ENCODE data around the gene RSAD2. TPM values are rescaled to one million over a fixed set of nuclear protein-coding genes. Genes with fewer than 3 reads are reported as not detected.

RSAD2 gene
- total RNA-seq, 3 donors from 2014 or later: 0.33 to 4.8 (median 2.9) TPM

DNA sequence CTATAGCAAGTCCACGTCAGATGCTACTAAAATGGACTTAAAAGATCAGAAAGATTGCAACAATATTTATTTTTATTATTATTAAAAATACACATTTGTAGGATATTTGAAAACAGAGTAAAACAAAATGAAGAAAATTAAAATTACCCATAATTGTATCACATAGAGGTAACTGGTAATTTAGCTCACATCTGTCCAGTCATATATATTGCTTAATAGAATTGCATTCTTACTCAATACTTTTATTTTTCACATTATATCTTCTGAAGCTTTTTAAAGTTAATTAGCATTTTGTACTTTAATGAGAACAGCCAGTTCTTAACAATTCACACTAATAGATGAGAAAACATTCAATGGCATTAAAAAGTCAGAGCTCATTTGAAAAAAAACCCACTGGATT, 28.1 kb downstream of the RSAD2 start:
- H3K9me3 ChIP-seq: no peaks in the 10 kb centered on the region
- H3K27ac ChIP-seq: no peak overlapping the region
- no peaks in the 10 kb centered on the region for H3K36me3 ChIP-seq
- no peak overlapping the region for H3K4me3 ChIP-seq
- no peaks in the 10 kb centered on the region for H3K27me3 ChIP-seq
- intact Hi-C loops (cut with DNase I; ENCODE audit: low total_unique reads): no loop called here
- no peak for TF ChIP-seq POLR2A (IDR thresholded peaks at IDR 0.05)
- TF ChIP-seq CTCF (IDR thresholded peaks at IDR 0.05): no peak
- TF ChIP-seq POLR2AphosphoS5 (IDR thresholded peaks at IDR 0.05): no peak
- no peak for DNase-seq (ENCODE audit: low spot score in 2 of 2)
- no peaks in the 10 kb centered on the region for H3K4me1 ChIP-seq

DNA sequence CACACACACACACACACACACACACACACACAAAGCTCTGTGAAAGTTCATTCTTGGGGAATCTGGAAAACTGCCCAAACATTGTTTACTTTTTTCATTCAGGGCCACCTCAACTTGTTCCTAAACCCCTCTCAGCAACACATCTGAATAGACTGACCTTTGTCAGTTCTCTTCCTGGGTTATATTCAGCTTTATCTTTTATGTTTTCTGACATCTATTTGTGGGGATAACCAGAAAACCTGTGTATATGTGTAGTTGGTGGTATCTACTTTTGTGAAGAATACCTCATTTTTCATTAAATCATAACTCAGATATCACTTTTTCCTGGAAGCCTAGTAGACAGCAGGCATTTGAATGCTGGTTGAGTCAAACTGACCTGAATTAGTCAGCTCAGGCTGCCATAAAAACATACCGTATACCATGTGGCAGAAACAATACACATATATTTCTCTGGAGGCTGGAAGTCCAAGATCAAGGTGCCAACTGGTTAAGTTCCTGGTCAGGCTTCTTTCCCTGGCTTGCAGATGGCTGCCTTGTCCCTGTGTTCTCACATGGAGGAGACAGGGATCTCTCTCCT, 28.7 kb downstream of the RSAD2 start:
- intact Hi-C loops (cut with DNase I; ENCODE audit: low total_unique reads): no loop called here
- Histone ChIP-seq H3K4me1 (no peaks in the 10 kb centered on the region), H3K4me3 (no peak overlapping the region), H3K27ac (no peak overlapping the region), H3K27me3 (no peaks in the 10 kb centered on the region), H3K36me3 (no peaks in the 10 kb centered on the region), H3K9me3 (no peaks in the 10 kb centered on the region)
- DNase-seq (ENCODE audit: low spot score in 2 of 2): no peak
- no peak for TF ChIP-seq POLR2AphosphoS5 (IDR thresholded peaks at IDR 0.05)

GRCh38 chr2:6908291-6908690, 30.7 kb downstream of the RSAD2 start:
- Histone ChIP-seq H3K27me3 (no peaks in the 10 kb centered on the region), H3K27ac (no peak overlapping the region), H3K4me3 (no peak overlapping the region), H3K36me3 (no peaks in the 10 kb centered on the region), H3K9me3 (no peaks in the 10 kb centered on the region), H3K4me1 (no peaks in the 10 kb centered on the region)
- TF ChIP-seq POLR2AphosphoS5 (IDR thresholded peaks at IDR 0.05): no peak
- no peak for TF ChIP-seq POLR2A (IDR thresholded peaks at IDR 0.05)
- no peak for TF ChIP-seq CTCF (IDR thresholded peaks at IDR 0.05)
- intact Hi-C loops (cut with DNase I; ENCODE audit: low total_unique reads): no loop called here
- DNase-seq (ENCODE audit: low spot score in 2 of 2): no peak

DNA sequence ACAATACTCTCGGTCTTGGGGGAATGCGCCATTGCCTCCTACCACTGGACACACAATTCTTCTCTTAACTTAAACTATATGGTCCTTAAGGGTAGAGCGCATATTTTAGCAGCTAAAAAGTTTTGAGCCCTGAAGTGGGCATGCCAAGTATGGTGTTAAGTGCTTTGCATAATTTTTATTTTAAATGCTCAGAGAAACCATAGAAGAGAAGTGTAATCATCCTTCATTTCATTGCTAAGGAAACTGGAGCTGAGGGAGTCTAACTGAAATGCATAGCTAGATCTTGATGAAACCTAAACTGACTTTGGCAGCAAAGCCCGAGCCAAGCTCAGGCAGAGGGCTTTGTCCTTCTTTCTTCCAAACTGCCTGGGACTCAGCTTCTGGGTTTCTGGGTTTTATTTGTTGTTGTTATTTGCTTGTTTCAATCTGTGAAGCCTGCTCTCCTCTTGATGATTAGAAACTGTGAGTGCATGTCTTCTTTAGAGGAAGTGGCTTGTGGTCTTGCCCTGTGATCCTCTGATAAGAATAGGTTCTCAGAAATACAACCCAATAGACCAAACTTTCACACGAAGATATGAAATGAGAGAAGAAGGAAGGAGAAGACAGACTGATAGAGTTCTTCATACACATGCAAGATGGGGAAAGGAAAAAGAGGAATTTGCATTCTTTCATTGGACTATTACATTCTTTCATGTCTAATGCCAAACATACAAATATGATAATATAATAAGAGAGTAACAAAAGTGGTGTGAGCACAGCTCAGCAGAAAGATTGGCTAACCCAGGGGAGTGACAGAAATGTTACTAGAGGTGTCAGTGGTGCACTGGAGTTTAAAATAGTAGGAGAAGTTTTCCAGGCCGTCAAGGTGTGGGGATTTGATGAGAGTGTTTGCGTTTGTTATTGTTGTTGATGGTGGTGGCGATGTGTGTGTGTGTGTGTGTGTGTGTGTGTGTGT, 32.1 kb downstream of the RSAD2 start:
- Histone ChIP-seq H3K4me3 (no peak overlapping the region), H3K36me3 (no peaks in the 10 kb centered on the region), H3K9me3 (no peaks in the 10 kb centered on the region), H3K27me3 (no peaks in the 10 kb centered on the region), H3K27ac (no peak overlapping the region), H3K4me1 (no peaks in the 10 kb centered on the region)
- intact Hi-C loops (cut with DNase I; ENCODE audit: low total_unique reads): loop anchor here (10.0 kb wide), 1 partner anchor 95 kb away; no protein-coding TSS in a partner anchor
- no peak for TF ChIP-seq POLR2A (IDR thresholded peaks at IDR 0.05)
- no peak for TF ChIP-seq POLR2AphosphoS5 (IDR thresholded peaks at IDR 0.05)
- no peak for TF ChIP-seq CTCF (IDR thresholded peaks at IDR 0.05)
- DNase-seq (ENCODE audit: low spot score in 2 of 2): no peak

- no peak for TF ChIP-seq POLR2AphosphoS5 (IDR thresholded peaks at IDR 0.05)
- no peak for TF ChIP-seq POLR2A (IDR thresholded peaks at IDR 0.05)
- TF ChIP-seq CTCF (IDR thresholded peaks at IDR 0.05): no peak
- Histone ChIP-seq H3K4me3 (no peak overlapping the region), H3K27me3 (no peaks in the 10 kb centered on the region), H3K9me3 (no peaks in the 10 kb centered on the region), H3K27ac (no peak overlapping the region), H3K36me3 (no peaks in the 10 kb centered on the region), H3K4me1 (no peaks in the 10 kb centered on the region)
- intact Hi-C loops (cut with DNase I; ENCODE audit: low total_unique reads): loop anchor here (10.0 kb wide), 1 partner anchor 93 kb away; no protein-coding TSS in a partner anchor
- no peak for DNase-seq (ENCODE audit: low spot score in 2 of 2)
These were observed 34.1 kb downstream of the RSAD2 start for GRCh38 chr2:6911721-6912120.

Measured in breast epithelium (tissue), 4 donors.